ENCODE data around the gene HAO1.
"Not testable (repeated sequence)": the region's sequence is repeated elsewhere in the genome, so short reads cannot be mapped to it uniquely, and the experiment has no call there.

The HAO1 gene

DNA sequence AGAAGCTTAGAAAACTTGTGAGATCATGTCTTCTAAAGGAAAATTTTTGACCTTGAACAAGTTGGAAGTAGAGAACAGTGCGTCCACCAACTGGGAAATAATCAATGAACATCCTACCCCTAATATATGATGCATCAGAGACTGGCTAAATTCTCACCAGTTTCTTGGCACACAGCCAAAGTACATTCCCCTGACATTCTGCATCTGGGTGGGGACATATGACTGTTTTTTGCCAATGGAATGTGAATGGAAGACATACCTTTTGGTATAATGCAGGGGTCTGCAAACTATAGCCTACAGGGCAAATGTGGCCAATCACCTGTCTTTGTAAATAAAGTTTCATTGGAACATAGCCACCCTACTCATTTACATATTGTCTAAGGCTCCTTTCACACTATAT, 84.7 kb downstream of the HAO1 start:
- DNase-seq (ENCODE audit: low spot score), result no peak

DNA sequence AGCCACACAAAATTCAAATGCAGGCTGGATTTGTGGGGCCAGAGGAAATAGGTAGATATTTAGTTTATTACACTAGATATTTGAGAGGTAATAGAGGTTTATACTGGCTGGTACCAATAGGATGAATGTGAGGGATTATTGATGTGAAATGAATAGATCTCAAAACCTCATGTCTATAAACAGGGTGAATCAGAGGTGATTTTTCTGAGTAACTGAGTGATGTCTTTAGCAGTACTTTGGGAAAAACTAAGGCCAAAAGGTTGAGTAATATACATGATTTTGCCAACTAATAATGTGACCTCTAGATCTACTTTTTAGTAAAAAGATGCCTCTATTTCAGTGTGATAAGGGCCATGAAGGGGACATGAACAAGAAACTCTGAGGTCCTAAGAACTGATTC, 86.8 kb downstream of the HAO1 start:
- no peak for DNase-seq (ENCODE audit: low spot score)

DNA sequence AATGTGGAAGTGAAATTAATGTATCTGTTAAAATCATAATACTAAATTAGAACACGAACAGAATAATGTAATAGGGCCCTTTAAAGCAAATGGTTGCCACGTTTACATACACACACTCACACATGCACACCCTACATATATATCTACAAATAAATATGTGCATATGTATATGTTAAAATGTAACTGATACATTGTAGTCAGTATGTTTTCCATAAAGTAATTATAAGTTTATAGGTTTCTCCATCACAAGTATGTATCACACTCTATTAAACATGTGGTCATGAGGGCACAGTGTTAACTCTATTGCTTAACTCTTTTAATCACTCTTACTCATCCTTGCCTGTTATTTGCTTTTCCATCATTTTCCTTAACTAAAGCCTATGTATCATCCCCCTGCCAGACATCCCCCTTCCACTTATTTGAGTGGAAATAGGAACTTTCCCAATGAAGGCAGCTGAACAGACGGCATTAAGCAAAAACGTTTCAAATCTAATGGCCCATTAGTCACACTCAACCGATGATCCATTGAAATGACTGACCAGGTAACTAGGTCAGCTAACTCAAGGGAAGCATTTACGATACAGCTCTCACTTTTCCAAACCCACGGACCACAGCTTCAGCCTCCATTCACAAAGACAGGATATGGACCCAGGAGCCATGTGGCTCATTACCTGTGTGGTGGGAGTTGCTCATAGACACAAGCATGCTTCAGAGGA, 89.3 kb downstream of the HAO1 start:
- DNase-seq (ENCODE audit: low spot score), result no peak

GRCh38 chr20:7849675-7850074, 90.6 kb downstream of the HAO1 start:
- no peak for DNase-seq (ENCODE audit: low spot score)

- DNase-seq (ENCODE audit: low spot score), result no peak
These were observed 91.9 kb downstream of the HAO1 start for GRCh38 chr20:7848351-7848750.

GRCh38 chr20:7843613-7844012, 96.6 kb downstream of the HAO1 start:
- DNase-seq (ENCODE audit: low spot score), result no peak

DNA sequence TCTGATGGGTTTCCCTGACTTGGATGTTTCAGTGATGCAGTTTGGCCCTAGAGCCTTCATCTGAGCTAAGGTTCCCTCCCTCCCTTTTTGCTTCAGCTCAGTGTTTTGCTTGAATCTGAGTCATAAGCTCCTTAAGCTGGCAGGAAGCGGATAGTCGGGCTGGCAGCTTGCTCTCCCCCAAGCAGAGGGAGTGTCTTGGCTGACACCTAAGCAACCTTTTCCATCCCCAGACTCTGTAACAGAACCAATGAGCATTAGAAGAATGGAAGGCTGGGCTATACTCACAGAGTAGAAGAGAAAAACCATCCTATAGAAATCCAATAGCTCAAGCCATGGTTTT, 98.3 kb downstream of the HAO1 start:
- DNase-seq (ENCODE audit: low spot score), result peak; percentile 35

- DNase-seq (ENCODE audit: low spot score), result peak; percentile 2
These were observed 98.8 kb downstream of the HAO1 start for GRCh38 chr20:7841291-7841970.

DNA sequence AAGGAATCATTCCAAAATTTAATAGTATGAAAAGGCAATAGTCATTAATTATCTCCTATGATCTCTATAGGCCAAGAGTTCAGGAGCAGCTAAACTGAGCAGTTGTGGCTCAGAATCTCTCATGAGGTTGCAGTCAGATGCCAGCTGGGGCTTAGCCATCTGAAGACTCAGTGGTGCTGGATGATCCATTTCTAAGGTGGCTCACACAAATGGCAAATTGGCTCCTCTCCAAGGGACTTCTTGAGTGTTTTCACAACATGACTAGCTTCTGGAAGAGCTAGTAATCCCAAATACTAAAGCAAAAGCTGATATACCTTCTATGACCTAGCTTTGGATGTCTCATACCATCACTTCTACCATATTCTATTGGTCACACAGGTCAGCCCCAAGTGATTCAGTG, 104.2 kb downstream of the HAO1 start:
- DNase-seq (ENCODE audit: low spot score), result no peak

DNA sequence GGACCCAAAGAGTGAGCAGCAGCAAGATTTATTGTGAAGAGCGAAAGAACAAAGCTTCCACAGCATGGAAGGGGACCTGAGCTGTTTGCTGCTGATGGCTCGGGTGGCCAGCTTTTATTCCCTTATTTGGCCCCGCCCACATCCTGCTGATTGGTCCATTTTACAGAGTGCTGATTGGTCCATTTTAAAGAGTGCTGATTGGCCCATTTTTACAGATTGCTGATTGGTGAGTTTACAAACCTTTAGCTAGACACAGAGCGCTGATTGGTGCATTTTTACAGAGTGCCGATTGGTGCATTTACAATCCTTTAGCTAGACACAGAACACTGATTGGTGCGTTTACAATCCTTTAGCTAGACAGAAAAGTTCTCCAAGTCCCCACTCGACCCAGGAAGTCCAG, 105.8 kb downstream of the HAO1 start:
- not testable (repeated sequence) for DNase-seq (ENCODE audit: low spot score)
